Endothelial cell of umbilical vein (primary cell): Measurements from ENCODE around the gene PAQR8. TPM values are rescaled to one million over a fixed set of nuclear protein-coding genes. Genes with fewer than 3 reads are reported as not detected.

Source experiments
- BruUV-seq: library from RNA; stranded (reverse); fragments of 400-500 nt; replicated peaks from 2 replicates; lab custom pipeline; 2021; lab: Mats Ljungman, UMichigan
- CTCF ChIA-PET: fragments of 300-600, 350-600 bp; sonication (Branson Sonifier 250); formaldehyde crosslinking; loops from one replicate; lab custom pipeline; 2021; ENCODE audit warnings: antibody characterized with exemption, inconsistent platforms; lab: Charles Lee
- POLR2A ChIA-PET: fragments of 300-600, 350-600 bp; sonication (Branson Sonifier 250); formaldehyde crosslinking; loops from one replicate; lab custom pipeline; 2021; ENCODE audit warnings: antibody characterized with exemption, inconsistent platforms; lab: Charles Lee
- DNase-seq: peaks from one replicate; pipeline ENCODE4 v3.0.0-alpha.2; 2011; ENCODE audit warnings: low read depth, low spot score
- FAIRE-seq: peaks from 2 replicates; lab custom pipeline; 2011; peaks lifted over from hg19 to GRCh38; lab: Jason Lieb, UNC
- H2AFZ ChIP-seq: 2 replicates; pipeline ENCODE4 v1.6.0; 2012; ENCODE audit warnings: low read depth, low read length, control low read depth, inconsistent platforms
- H3K27ac ChIP-seq: 2 replicates; pipeline ENCODE4 v1.5.1; 2011; ENCODE audit warnings: low read depth, mild to moderate bottlenecking, control low read depth, low read length, moderate library complexity; ENCODE audit not compliant: insufficient read depth
- H3K27me3 ChIP-seq, 2 experiments: 2 replicates each; pipeline versions ENCODE4 v1.6.0 to v1.6.1; 2011; ENCODE audit warnings: low read length in 2 of 2, mixed read lengths in 1 of 2; ENCODE audit not compliant: control insufficient read depth in 2 of 2, insufficient read depth in 2 of 2
- H3K36me3 ChIP-seq, 2 experiments: 2 replicates in 1 of 2; 3 replicates in 1 of 2; pipeline ENCODE4 v1.5.1; 2011; ENCODE audit warnings: low read length in 2 of 2, mild to moderate bottlenecking in 1 of 2, moderate library complexity in 1 of 2; ENCODE audit not compliant: control insufficient read depth in 2 of 2, insufficient read depth in 2 of 2; ENCODE audit errors: extremely low read depth in 1 of 2
- H3K4me1 ChIP-seq: 3 replicates; pipeline ENCODE4 v1.5.1; 2011; ENCODE audit warnings: mild to moderate bottlenecking, low read length; ENCODE audit not compliant: control insufficient read depth, insufficient read depth; ENCODE audit errors: extremely low read depth
- H3K4me2 ChIP-seq: 2 replicates; pipeline ENCODE4 v1.6.1; 2011; ENCODE audit warnings: low read length, control low read depth, mixed read lengths; ENCODE audit not compliant: insufficient read depth
- H3K4me3 ChIP-seq, 3 experiments: fragments of 200-600 bp in 1 of 3; sonication (generic), shearing (Covaris generic) in 1 of 3; replicated peaks in 1 of 3; 2 replicates each; pipeline ENCODE4 v1.5.1; 2011 to 2016; ENCODE audit warnings: control low read depth in 3 of 3, low read length in 3 of 3, mild to moderate bottlenecking in 2 of 3, inconsistent platforms in 1 of 3, low read depth in 1 of 3, moderate library complexity in 1 of 3; ENCODE audit not compliant: insufficient read depth in 1 of 3
- H3K79me2 ChIP-seq: 2 replicates; pipeline ENCODE4 v1.6.0; 2012; ENCODE audit warnings: low read length, inconsistent platforms; ENCODE audit not compliant: control insufficient read depth, insufficient read depth
- H3K9ac ChIP-seq: replicated peaks from 2 replicates; pipeline ENCODE3; 2011; ENCODE audit warnings: low read length, control low read depth; ENCODE audit not compliant: insufficient read depth; ENCODE audit errors: extremely low read depth
- H3K9me1 ChIP-seq: replicated peaks from 3 replicates; pipeline ENCODE4 v1.6.0; 2011; ENCODE audit warnings: mild to moderate bottlenecking, low read length; ENCODE audit not compliant: control insufficient read depth, insufficient read depth; ENCODE audit errors: extremely low read depth
- H3K9me3 ChIP-seq: replicated peaks from 2 replicates; pipeline ENCODE4 v1.5.1; 2012; ENCODE audit warnings: low read length, inconsistent platforms; ENCODE audit not compliant: control insufficient read depth, insufficient read depth
- H4K20me1 ChIP-seq: replicated peaks from 2 replicates; pipeline ENCODE3; 2011; ENCODE audit warnings: mild to moderate bottlenecking, low read length; ENCODE audit not compliant: control insufficient read depth, insufficient read depth; ENCODE audit errors: extremely low read depth
- EZH2 ChIP-seq: IDR thresholded peaks from 2 replicates; pipeline ENCODE4 v1.6.1; 2012; ENCODE audit warnings: borderline replicate concordance, low read depth, mild to moderate bottlenecking, moderate library complexity, low read length, inconsistent platforms; ENCODE audit not compliant: severe bottlenecking
- FOS ChIP-seq: IDR thresholded peaks from 2 replicates; pipeline ENCODE4 v1.6.1; 2011; ENCODE audit warnings: mild to moderate bottlenecking, low read length, moderate library complexity, borderline replicate concordance; ENCODE audit not compliant: insufficient read depth
- GATA2 ChIP-seq: IDR thresholded peaks from 2 replicates; pipeline ENCODE4 v1.7.0; 2011; ENCODE audit warnings: low read depth, mild to moderate bottlenecking, moderate library complexity, mixed read lengths, low read length; ENCODE audit not compliant: insufficient read length, insufficient read depth
- JUN ChIP-seq: IDR thresholded peaks from 2 replicates; pipeline ENCODE4 v1.6.1; 2011; ENCODE audit warnings: borderline replicate concordance, low read depth; ENCODE audit not compliant: insufficient read length, insufficient read depth
- MAX ChIP-seq: IDR thresholded peaks from 2 replicates; pipeline ENCODE4 v1.6.1; 2011; ENCODE audit not compliant: insufficient read depth, insufficient read length
- MYC ChIP-seq: IDR thresholded peaks from one replicate; pipeline ENCODE4 v1.6.1; 2011; ENCODE audit warnings: mild to moderate bottlenecking, low read depth, low read length
- POLR2A ChIP-seq: IDR thresholded peaks from 2 replicates; pipeline ENCODE4 v1.6.1; 2012; ENCODE audit warnings: low read depth, mild to moderate bottlenecking, control low read depth, low read length
- POLR2AphosphoS5 ChIP-seq: IDR thresholded peaks from 2 replicates; pipeline ENCODE4 v1.6.1; 2012; ENCODE audit warnings: low read depth, mild to moderate bottlenecking, control low read depth, low read length, moderate library complexity; ENCODE audit not compliant: insufficient read depth
- dilution Hi-C: fragments of 300-500 bp; cut with MboI; formaldehyde crosslinking; loops from one replicate; pipeline ENCODE4 v1.15.0; 2019; ENCODE audit warnings: low sequenced_read_pairs; ENCODE audit not compliant: extremely low pct_ligation_motif_present
- intact Hi-C: fragments of 100-400 bp; cut with micrococcal nuclease; formaldehyde crosslinking; loops from one replicate; pipeline ENCODE4 v1.10.0; 2022
- polyA plus RNA-seq, 4 experiments: library from polyadenylated mRNA; depleted of rRNA in 3 of 4; stranded (reverse) in 3 of 4; unstranded in 1 of 4; fragments of >200 nt; gene quantifications; 2 replicates each; pipeline versions ENCODE4 v1.2.1 to v1.2.3, GENCODE V29; 2011 to 2012; ENCODE audit warnings: missing spikeins in 1 of 4
- total RNA-seq: library from RNA; stranded (reverse); gene quantifications from 2 replicates; pipeline ENCODE4 v1.2.3, GENCODE V29; 2021
- TF ChIP-seq, protein P1 (sequence below), 2 donors: IDR thresholded peaks; 1 replicate in 1 of 2; 2 replicates in 1 of 2; pipeline ENCODE4 v1.5.1; 2011; ENCODE audit warnings: low read length in 2 of 2, mild to moderate bottlenecking in 2 of 2, moderate library complexity in 2 of 2, control low read depth in 1 of 2, inconsistent platforms in 1 of 2, low read depth in 1 of 2; ENCODE audit not compliant: insufficient read depth in 1 of 2; ENCODE audit errors: extremely low read depth in 1 of 2

PAQR8 gene
- total and polyA plus RNA-seq, 2 donors (not counting 3 experiments of a cell fraction or from before 2014, with no cell fraction given), result 4.3 to 6.0 TPM

DNA sequence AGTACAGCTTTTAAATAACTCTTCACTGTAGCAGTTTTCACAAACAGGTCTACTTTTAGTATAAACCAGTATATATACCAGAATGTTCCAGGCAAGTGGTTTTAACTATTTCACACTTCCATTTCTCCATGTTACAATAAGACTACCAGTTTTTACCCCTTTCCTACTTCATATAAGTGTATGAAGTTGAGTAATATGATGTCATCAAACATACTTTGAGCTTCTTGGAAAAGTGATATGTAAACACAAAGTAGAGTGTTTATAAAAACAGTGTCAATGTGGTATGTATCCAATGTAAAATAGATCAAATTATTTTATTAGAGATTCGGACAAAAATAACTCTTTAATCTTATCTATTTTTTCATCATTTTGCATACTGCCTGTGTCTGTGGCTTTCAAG is 2.5 kb upstream of the PAQR8 start:
- CTCF ChIA-PET, result interaction anchor here (1.1 kb wide), 1 partner anchor 292 kb away, joined by 3 read pairs; no protein-coding TSS in a partner anchor
- FAIRE-seq, result no peak

More for the DNA sequence above, 2.5 kb upstream of the PAQR8 start:
- H3K27ac ChIP-seq, result no peak overlapping the region
- POLR2A ChIA-PET, result no interaction called here
- dilution Hi-C loops (no loop called here), intact Hi-C loops (no loop called here)
- H3K9me3 ChIP-seq, result no peaks in the 10 kb centered on the region
- H3K36me3 ChIP-seq, result no peaks in the 10 kb centered on the region
- no peak overlapping the region for H2AFZ ChIP-seq
- H3K27me3 ChIP-seq, result no peaks in the 10 kb centered on the region
- no peak overlapping the region for H3K9ac ChIP-seq
- BruUV-seq, result no TSS peak
- H3K9me1 ChIP-seq, result no peaks in the 10 kb centered on the region
- no peak for DNase-seq
- H3K79me2 ChIP-seq, result peaks cover 5% of the 10 kb centered on the region
- H3K4me1 ChIP-seq, result peaks cover 12% of the 10 kb centered on the region
- no peaks in the 10 kb centered on the region for H4K20me1 ChIP-seq
- no peak overlapping the region for H3K4me2 ChIP-seq
- H3K4me3 ChIP-seq, result no peak overlapping the region
- TF ChIP-seq GATA2, result no peak
- TF ChIP-seq, protein P1, sequence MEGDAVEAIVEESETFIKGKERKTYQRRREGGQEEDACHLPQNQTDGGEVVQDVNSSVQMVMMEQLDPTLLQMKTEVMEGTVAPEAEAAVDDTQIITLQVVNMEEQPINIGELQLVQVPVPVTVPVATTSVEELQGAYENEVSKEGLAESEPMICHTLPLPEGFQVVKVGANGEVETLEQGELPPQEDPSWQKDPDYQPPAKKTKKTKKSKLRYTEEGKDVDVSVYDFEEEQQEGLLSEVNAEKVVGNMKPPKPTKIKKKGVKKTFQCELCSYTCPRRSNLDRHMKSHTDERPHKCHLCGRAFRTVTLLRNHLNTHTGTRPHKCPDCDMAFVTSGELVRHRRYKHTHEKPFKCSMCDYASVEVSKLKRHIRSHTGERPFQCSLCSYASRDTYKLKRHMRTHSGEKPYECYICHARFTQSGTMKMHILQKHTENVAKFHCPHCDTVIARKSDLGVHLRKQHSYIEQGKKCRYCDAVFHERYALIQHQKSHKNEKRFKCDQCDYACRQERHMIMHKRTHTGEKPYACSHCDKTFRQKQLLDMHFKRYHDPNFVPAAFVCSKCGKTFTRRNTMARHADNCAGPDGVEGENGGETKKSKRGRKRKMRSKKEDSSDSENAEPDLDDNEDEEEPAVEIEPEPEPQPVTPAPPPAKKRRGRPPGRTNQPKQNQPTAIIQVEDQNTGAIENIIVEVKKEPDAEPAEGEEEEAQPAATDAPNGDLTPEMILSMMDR (IDR thresholded peaks at IDR 0.05; ENCODE audit: extremely low read depth in 1 of 2, insufficient read depth in 1 of 2, low read depth in 1 of 2, low read length in 2 of 2), result no peak
- no peak for TF ChIP-seq POLR2A
- TF ChIP-seq JUN, result no peak
- TF ChIP-seq MYC, result no peak
- no peak for TF ChIP-seq MAX
- no peak for TF ChIP-seq FOS
- no peak for TF ChIP-seq EZH2
- TF ChIP-seq POLR2AphosphoS5, result no peak
